HCT116 (cell line): ENCODE results near the gene MFSD6. TPM values are rescaled to one million over a fixed set of nuclear protein-coding genes. Genes with fewer than 3 reads are reported as not detected.

ENCODE experiments used
- ATAC-seq: fragments of 200-7000 bp; cut with Tn5 transposase; 2 replicates; pipeline ENCODE4 v1.9.1; 2020; ENCODE audit warnings: mild to moderate bottlenecking, moderate library complexity
- BruUV-seq: library from RNA; stranded (reverse); fragments of 400-500 nt; replicated peaks from 2 replicates; lab custom pipeline; 2021; lab: Mats Ljungman, UMichigan
- CTCF ChIA-PET: fragments of 300-600 bp; sonication (Branson Sonifier 250); formaldehyde crosslinking; loops from one replicate; lab custom pipeline; 2021; ENCODE audit warnings: antibody characterized with exemption; lab: Charles Lee
- POLR2A ChIA-PET: fragments of 300-600, 350-600 bp; sonication (Branson Sonifier 250); formaldehyde crosslinking; loops from one replicate; lab custom pipeline; 2021; ENCODE audit warnings: antibody characterized with exemption; lab: Charles Lee
- RAD21 ChIA-PET, 2 experiments: fragments of 300-600 bp; sonication (Branson Sonifier 250); formaldehyde crosslinking; loops; one replicate each; lab custom pipeline; 2023; ENCODE audit warnings: low total read pairs in 2 of 2; ENCODE audit not compliant: uncharacterized antibody in 2 of 2, unreplicated experiment in 2 of 2, low non-redundant PET in 1 of 2; lab: Charles Lee
- DNase-seq: peaks from one replicate; pipeline ENCODE4 v3.0.0-alpha.2; 2010; ENCODE audit warnings: low read depth, low spot score
- H2AFZ ChIP-seq: fragments of 200-600 bp; shearing (Covaris generic), sonication (generic); 2 replicates; pipeline ENCODE4 v1.6.1; 2017; ENCODE audit warnings: low read depth, mixed run types, mixed read lengths, antibody characterized with exemption, low read length; ENCODE audit not compliant: poor library complexity, severe bottlenecking
- H3K27ac ChIP-seq: 2 replicates; pipeline ENCODE4 v1.5.1; 2012; ENCODE audit warnings: low read depth, low read length
- H3K27me3 ChIP-seq: fragments of 200-600 bp; sonication (generic); 2 replicates; pipeline ENCODE4 v1.6.1; 2016; ENCODE audit warnings: mixed run types, low read length, mixed read lengths; ENCODE audit not compliant: insufficient read depth
- H3K36me3 ChIP-seq, 2 experiments: fragments of 200-500 bp in 1 of 2; fragments of 200-600 bp in 1 of 2; sonication (Bioruptor generic) in 1 of 2; sonication (generic) in 1 of 2; 2 replicates each; pipeline versions ENCODE4 v1.5.1 to v1.6.1; 2014 to 2016; ENCODE audit warnings: low read length in 2 of 2, inconsistent platforms in 1 of 2, mixed read lengths in 1 of 2, mixed run types in 1 of 2; ENCODE audit not compliant: insufficient read depth in 2 of 2, control insufficient read depth in 1 of 2
- H3K4me1 ChIP-seq, 2 experiments: fragments of 200-600 bp in 1 of 2; sonication (generic) in 1 of 2; 2 replicates each; pipeline versions ENCODE4 v1.5.1 to v1.6.1; 2012 to 2017; ENCODE audit warnings: low read length in 2 of 2, inconsistent platforms in 1 of 2, mild to moderate bottlenecking in 1 of 2, mixed read lengths in 1 of 2, mixed run types in 1 of 2, moderate library complexity in 1 of 2; ENCODE audit not compliant: insufficient read depth in 2 of 2, control insufficient read depth in 1 of 2
- H3K4me2 ChIP-seq: fragments of 200-600 bp; sonication (generic); 2 replicates; pipeline ENCODE4 v1.6.1; 2017; ENCODE audit warnings: mixed run types, low read length, mixed read lengths
- H3K4me3 ChIP-seq, 2 experiments: fragments of 200-600 bp in 1 of 2; sonication (generic) in 1 of 2; replicated peaks in 1 of 2; 2 replicates each; pipeline ENCODE4 v1.5.1; 2011 to 2016; ENCODE audit warnings: low read length in 2 of 2, control low read depth in 1 of 2, low read depth in 1 of 2, mild to moderate bottlenecking in 1 of 2, mixed read lengths in 1 of 2, mixed run types in 1 of 2
- H3K79me2 ChIP-seq: fragments of 200-600 bp; sonication (generic); 2 replicates; pipeline ENCODE4 v1.6.1; 2017; ENCODE audit warnings: mild to moderate bottlenecking, mixed run types, low read length, moderate library complexity, mixed read lengths; ENCODE audit not compliant: insufficient read depth
- H3K9ac ChIP-seq: fragments of 200-600 bp; sonication (generic); 2 replicates; pipeline ENCODE4 v1.6.1; 2016; ENCODE audit warnings: low read length, mixed read lengths
- H3K9me2 ChIP-seq: fragments of 200-600 bp; sonication (generic), shearing (Covaris generic); 2 replicates; pipeline ENCODE4 v1.6.1; 2017; ENCODE audit warnings: mixed run types, mild to moderate bottlenecking, moderate library complexity; ENCODE audit not compliant: insufficient read depth
- H3K9me3 ChIP-seq, 2 experiments: fragments of 200-500 bp in 1 of 2; fragments of 200-600 bp in 1 of 2; sonication (Bioruptor generic) in 1 of 2; sonication (generic) in 1 of 2; 2 replicates each; pipeline ENCODE4 v1.6.1; 2014 to 2017; ENCODE audit warnings: low read length in 2 of 2, mixed read lengths in 2 of 2, inconsistent platforms in 1 of 2, low read depth in 1 of 2, mild to moderate bottlenecking in 1 of 2, mixed run types in 1 of 2, moderate library complexity in 1 of 2; ENCODE audit not compliant: control insufficient read depth in 1 of 2, insufficient read depth in 1 of 2
- H4K20me1 ChIP-seq: fragments of 200-600 bp; sonication (generic), shearing (Covaris generic); 2 replicates; pipeline ENCODE4 v1.6.1; 2017; ENCODE audit warnings: mixed run types, mild to moderate bottlenecking, moderate library complexity; ENCODE audit not compliant: insufficient read depth
- CBX3 ChIP-seq: IDR thresholded peaks from 2 replicates; pipeline ENCODE4 v1.6.1; 2012; ENCODE audit warnings: low read depth
- CEBPB ChIP-seq: IDR thresholded peaks from 2 replicates; pipeline ENCODE4 v1.6.1; 2012; ENCODE audit warnings: low read depth
- EGR1 ChIP-seq: IDR thresholded peaks from 2 replicates; pipeline ENCODE4 v1.6.1; 2012; ENCODE audit warnings: low read depth
- EZH2 ChIP-seq: fragments of 200-600 bp; sonication (generic); IDR thresholded peaks from 2 replicates; pipeline ENCODE4 v1.6.1; 2017; ENCODE audit warnings: antibody characterized with exemption, mixed run types
- EZH2phosphoT487 ChIP-seq: fragments of 200-600 bp; IDR thresholded peaks from 2 replicates; pipeline ENCODE4 v1.6.1; 2018; ENCODE audit warnings: antibody characterized with exemption, borderline replicate concordance
- FOSL1 ChIP-seq: IDR thresholded peaks from 2 replicates; pipeline ENCODE4 v1.6.1; 2012; ENCODE audit warnings: low read depth
- JUND ChIP-seq: IDR thresholded peaks from 2 replicates; pipeline ENCODE4 v1.6.1; 2012
- RAD21 ChIP-seq: IDR thresholded peaks from 2 replicates; pipeline ENCODE4 v1.6.1; 2012; ENCODE audit warnings: low read depth, mild to moderate bottlenecking
- SIN3A ChIP-seq: IDR thresholded peaks from 2 replicates; pipeline ENCODE4 v1.6.1; 2012; ENCODE audit warnings: low read depth
- SRF ChIP-seq: IDR thresholded peaks from 2 replicates; pipeline ENCODE4 v1.6.1; 2012; ENCODE audit warnings: low read depth
- TCF7L2 ChIP-seq: IDR thresholded peaks from 2 replicates; pipeline ENCODE4 v1.7.0; 2011; ENCODE audit warnings: borderline replicate concordance, inconsistent platforms; ENCODE audit not compliant: insufficient read depth, insufficient read length; ENCODE audit errors: extremely low read depth
- ZFX ChIP-seq: fragments of 450-650 bp; IDR thresholded peaks from 2 replicates; pipeline ENCODE4 v1.6.1; 2017
- ZNF274 ChIP-seq: fragments of 200-500 bp; sonication (Bioruptor generic); IDR thresholded peaks from 2 replicates; pipeline ENCODE4 v1.6.1; 2014; ENCODE audit warnings: mild to moderate bottlenecking, low read depth, low read length, inconsistent platforms
- intact Hi-C: fragments of 100-400 bp; cut with micrococcal nuclease; formaldehyde crosslinking; loops from 2 replicates; pipeline ENCODE4 v1.10.0; 2022
- total RNA-seq: library from RNA; stranded (reverse); gene quantifications from one replicate; pipeline ENCODE4 v1.2.1, GENCODE V29; 2021; ENCODE audit not compliant: unreplicated experiment
- TF ChIP-seq, protein P1 (sequence below): IDR thresholded peaks from 2 replicates; pipeline ENCODE4 v1.6.1; 2012
- TF ChIP-seq, protein P2 (sequence below): IDR thresholded peaks from 2 replicates; pipeline ENCODE4 v1.6.1; 2011; ENCODE audit warnings: mild to moderate bottlenecking, low read length, moderate library complexity; ENCODE audit not compliant: insufficient replicate concordance; ENCODE audit errors: extremely low read depth
- TF ChIP-seq, protein P3 (sequence below), 3 experiments: fragments of 200-600 bp in 1 of 3; sonication (generic) in 1 of 3; IDR thresholded peaks in 2 of 3; conservative IDR thresholded peaks in 1 of 3; 2 replicates each; pipeline ENCODE4 v1.5.1; 2012 to 2017; ENCODE audit warnings: low read depth in 2 of 3, low read length in 2 of 3, antibody characterized with exemption in 1 of 3, borderline replicate concordance in 1 of 3, control low read depth in 1 of 3, mild to moderate bottlenecking in 1 of 3, mixed read lengths in 1 of 3, mixed run types in 1 of 3, moderate library complexity in 1 of 3; ENCODE audit not compliant: insufficient read depth in 1 of 3

Gene MFSD6
- total RNA-seq, 1 experiment from 2014 or later = 18.6 TPM

- no peak overlapping the region for H3K4me3 ChIP-seq
- POLR2A ChIA-PET = no interaction called here
- intact Hi-C loops = no loop called here
- no peak overlapping the region for H3K27ac ChIP-seq
- TF ChIP-seq FOSL1 = no peak
- TF ChIP-seq EZH2phosphoT487 = no peak
- no peak for TF ChIP-seq JUND
- no peak for TF ChIP-seq SRF
- TF ChIP-seq, protein P1, sequence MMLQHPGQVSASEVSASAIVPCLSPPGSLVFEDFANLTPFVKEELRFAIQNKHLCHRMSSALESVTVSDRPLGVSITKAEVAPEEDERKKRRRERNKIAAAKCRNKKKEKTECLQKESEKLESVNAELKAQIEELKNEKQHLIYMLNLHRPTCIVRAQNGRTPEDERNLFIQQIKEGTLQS = no peak
- TF ChIP-seq, protein P2, sequence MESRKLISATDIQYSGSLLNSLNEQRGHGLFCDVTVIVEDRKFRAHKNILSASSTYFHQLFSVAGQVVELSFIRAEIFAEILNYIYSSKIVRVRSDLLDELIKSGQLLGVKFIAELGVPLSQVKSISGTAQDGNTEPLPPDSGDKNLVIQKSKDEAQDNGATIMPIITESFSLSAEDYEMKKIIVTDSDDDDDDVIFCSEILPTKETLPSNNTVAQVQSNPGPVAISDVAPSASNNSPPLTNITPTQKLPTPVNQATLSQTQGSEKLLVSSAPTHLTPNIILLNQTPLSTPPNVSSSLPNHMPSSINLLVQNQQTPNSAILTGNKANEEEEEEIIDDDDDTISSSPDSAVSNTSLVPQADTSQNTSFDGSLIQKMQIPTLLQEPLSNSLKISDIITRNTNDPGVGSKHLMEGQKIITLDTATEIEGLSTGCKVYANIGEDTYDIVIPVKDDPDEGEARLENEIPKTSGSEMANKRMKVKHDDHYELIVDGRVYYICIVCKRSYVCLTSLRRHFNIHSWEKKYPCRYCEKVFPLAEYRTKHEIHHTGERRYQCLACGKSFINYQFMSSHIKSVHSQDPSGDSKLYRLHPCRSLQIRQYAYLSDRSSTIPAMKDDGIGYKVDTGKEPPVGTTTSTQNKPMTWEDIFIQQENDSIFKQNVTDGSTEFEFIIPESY = no peak
- no peak for TF ChIP-seq EGR1
- TF ChIP-seq SIN3A = no peak
- no peak for TF ChIP-seq EZH2
- TF ChIP-seq ZNF274 = no peak
- no peak for TF ChIP-seq CBX3
- TF ChIP-seq RAD21 = no peak
- TF ChIP-seq ZFX = no peak
- no peak for TF ChIP-seq CEBPB
- TF ChIP-seq, protein P3, sequence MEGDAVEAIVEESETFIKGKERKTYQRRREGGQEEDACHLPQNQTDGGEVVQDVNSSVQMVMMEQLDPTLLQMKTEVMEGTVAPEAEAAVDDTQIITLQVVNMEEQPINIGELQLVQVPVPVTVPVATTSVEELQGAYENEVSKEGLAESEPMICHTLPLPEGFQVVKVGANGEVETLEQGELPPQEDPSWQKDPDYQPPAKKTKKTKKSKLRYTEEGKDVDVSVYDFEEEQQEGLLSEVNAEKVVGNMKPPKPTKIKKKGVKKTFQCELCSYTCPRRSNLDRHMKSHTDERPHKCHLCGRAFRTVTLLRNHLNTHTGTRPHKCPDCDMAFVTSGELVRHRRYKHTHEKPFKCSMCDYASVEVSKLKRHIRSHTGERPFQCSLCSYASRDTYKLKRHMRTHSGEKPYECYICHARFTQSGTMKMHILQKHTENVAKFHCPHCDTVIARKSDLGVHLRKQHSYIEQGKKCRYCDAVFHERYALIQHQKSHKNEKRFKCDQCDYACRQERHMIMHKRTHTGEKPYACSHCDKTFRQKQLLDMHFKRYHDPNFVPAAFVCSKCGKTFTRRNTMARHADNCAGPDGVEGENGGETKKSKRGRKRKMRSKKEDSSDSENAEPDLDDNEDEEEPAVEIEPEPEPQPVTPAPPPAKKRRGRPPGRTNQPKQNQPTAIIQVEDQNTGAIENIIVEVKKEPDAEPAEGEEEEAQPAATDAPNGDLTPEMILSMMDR (IDR thresholded peaks at IDR 0.05 in 2 of 3, conservative IDR thresholded peaks at IDR 0.05 in 1 of 3; ENCODE audit: borderline replicate concordance in 1 of 3, insufficient read depth in 1 of 3, low read depth in 2 of 3, low read length in 2 of 3) = no peak
- no peak for TF ChIP-seq TCF7L2
- TF ChIP-seq, all 23 proteins: peak for 0
- BruUV-seq = no TSS peak
- no peak for ATAC-seq
- no peaks in the 10 kb centered on the region for H3K79me2 ChIP-seq
- no peak for DNase-seq
- H3K4me1 ChIP-seq = no peaks in the 10 kb centered on the region; a peak in 2 of 4 replicates
- peaks cover 0 to 7% of the 10 kb centered on the region in 2 experiments; a peak in 1 of 4 replicates for H3K36me3 ChIP-seq
- no peaks in the 10 kb centered on the region for H4K20me1 ChIP-seq
- no peaks in the 10 kb centered on the region for H3K9me3 ChIP-seq
- H3K9me2 ChIP-seq = no peaks in the 10 kb centered on the region
- H3K9ac ChIP-seq = no peak overlapping the region
- no peak overlapping the region for H3K4me2 ChIP-seq
- CTCF ChIA-PET = no interaction called here
- H3K27me3 ChIP-seq = no peaks in the 10 kb centered on the region
- RAD21 ChIA-PET = no interaction called here
- no peak overlapping the region for H2AFZ ChIP-seq
Observed at GRCh38 chr2:190361572-190361971, 46.6 kb upstream of the MFSD6 start.
